OCI-LY7 (cell line): ENCODE measurements around the gene NPM1. TPM values are rescaled to one million over a fixed set of nuclear protein-coding genes. Genes with fewer than 3 reads are reported as not detected.

Experiments
- BruUV-seq: library from RNA; stranded (reverse); fragments of 400-500 nt; replicated peaks from 2 replicates; lab custom pipeline; 2021; lab: Mats Ljungman, UMichigan
- CTCF ChIA-PET: fragments of 300-600 bp; sonication (Branson Sonifier 250); formaldehyde crosslinking; loops from one replicate; lab custom pipeline; 2022; ENCODE audit warnings: antibody characterized with exemption; ENCODE audit not compliant: unreplicated experiment; lab: Charles Lee
- POLR2A ChIA-PET: fragments of 300-600 bp; sonication (Branson Sonifier 250); formaldehyde crosslinking; loops from one replicate; lab custom pipeline; 2022; ENCODE audit warnings: antibody characterized with exemption; lab: Charles Lee
- DNase-seq: peaks from one replicate; pipeline ENCODE4 v3.0.0-alpha.2; 2015; ENCODE audit warnings: low spot score
- H2AFZ ChIP-seq: fragments of 200-600 bp; sonication (generic), shearing (Covaris generic); 2 replicates; pipeline ENCODE4 v1.6.1; 2014; ENCODE audit warnings: mild to moderate bottlenecking, antibody characterized with exemption, low read length, moderate library complexity
- H3K27ac ChIP-seq: fragments of 200-600 bp; sonication (generic); 2 replicates; pipeline ENCODE4 v1.5.1; 2014; ENCODE audit warnings: mixed run types, low read depth, mild to moderate bottlenecking, moderate library complexity, low read length, inconsistent platforms; ENCODE audit not compliant: poor library complexity, severe bottlenecking
- H3K36me3 ChIP-seq: fragments of 200-600 bp; sonication (generic); 2 replicates; pipeline ENCODE4 v1.6.1; 2014; ENCODE audit warnings: mild to moderate bottlenecking, antibody characterized with exemption, low read length, moderate library complexity, mixed read lengths; ENCODE audit not compliant: insufficient read depth
- H3K4me1 ChIP-seq: fragments of 200-600 bp; sonication (generic); 2 replicates; pipeline ENCODE4 v1.5.1; 2014; ENCODE audit warnings: mild to moderate bottlenecking, low read length; ENCODE audit not compliant: insufficient read depth, poor library complexity, severe bottlenecking
- H3K4me2 ChIP-seq: fragments of 200-600 bp; sonication (generic); 2 replicates; pipeline ENCODE4 v1.6.1; 2014; ENCODE audit warnings: mild to moderate bottlenecking, low read length
- H3K4me3 ChIP-seq: fragments of 200-600 bp; sonication (generic); 2 replicates; pipeline ENCODE4 v1.5.1; 2014; ENCODE audit warnings: mild to moderate bottlenecking, low read depth, low read length; ENCODE audit not compliant: poor library complexity, severe bottlenecking
- H3K79me2 ChIP-seq: fragments of 200-600 bp; sonication (generic); 2 replicates; pipeline ENCODE4 v1.6.1; 2016; ENCODE audit warnings: low read depth, mild to moderate bottlenecking, low read length, moderate library complexity, mixed read lengths; ENCODE audit not compliant: insufficient read depth
- H3K9me2 ChIP-seq: fragments of 200-600 bp; sonication (generic); 2 replicates; pipeline ENCODE4 v1.6.1; 2016; ENCODE audit warnings: mild to moderate bottlenecking, low read length, mixed read lengths; ENCODE audit not compliant: insufficient read depth
- H3K9me3 ChIP-seq: fragments of 200-600 bp; sonication (generic); 2 replicates; pipeline ENCODE4 v1.6.1; 2014; ENCODE audit warnings: mild to moderate bottlenecking, mixed run types, low read length, mixed read lengths
- H4K20me1 ChIP-seq: fragments of 200-600 bp; sonication (generic); 2 replicates; pipeline ENCODE4 v1.6.1; 2014; ENCODE audit warnings: mild to moderate bottlenecking, antibody characterized with exemption, low read length, moderate library complexity, mixed read lengths; ENCODE audit not compliant: insufficient read depth
- CTCF ChIP-seq: fragments of 200-600 bp; sonication (generic); conservative IDR thresholded peaks from 2 replicates; pipeline ENCODE4 v1.5.1; 2014; ENCODE audit warnings: mild to moderate bottlenecking, antibody characterized with exemption, low read length, moderate library complexity, mixed read lengths
- EZH2phosphoT487 ChIP-seq: fragments of 200-600 bp; sonication (generic); IDR thresholded peaks from 2 replicates; pipeline ENCODE4 v1.6.1; 2018; ENCODE audit warnings: low read depth, borderline replicate concordance, mild to moderate bottlenecking, mixed run types, antibody characterized with exemption, low read length, moderate library complexity, mixed read lengths
- intact Hi-C: fragments of 100-400 bp; cut with micrococcal nuclease; formaldehyde crosslinking; loops from one replicate; pipeline ENCODE4 v1.10.0; 2022; ENCODE audit not compliant: unreplicated experiment
- total RNA-seq, 2 experiments: library from RNA; depleted of rRNA in 1 of 2; stranded (reverse); fragments of >200 nt in 1 of 2; shearing (Covaris generic) in 1 of 2; gene quantifications; 2 replicates each; pipeline ENCODE4 v1.2.3, GENCODE V29; 2014 to 2022

NPM1 gene
- total RNA-seq, 2 experiments from 2014 or later: 1,091 to 2,027 TPM

- Histone ChIP-seq H2AFZ (no peak overlapping the region), H3K4me3 (no peak overlapping the region), H3K4me1 (no peaks in the 10 kb centered on the region), H3K4me2 (no peak overlapping the region), H3K79me2 (no peaks in the 10 kb centered on the region), H3K9me3 (no peaks in the 10 kb centered on the region), H3K9me2 (no peaks in the 10 kb centered on the region), H4K20me1 (no peaks in the 10 kb centered on the region), H3K27ac (no peak overlapping the region), H3K36me3 (no peaks in the 10 kb centered on the region)
- ChIA-PET CTCF (no interaction called here), POLR2A (no interaction called here)
- DNase-seq: no peak
- intact Hi-C loops: no loop called here
- no TSS peak for BruUV-seq
- no peak for TF ChIP-seq EZH2phosphoT487
- no peak for TF ChIP-seq CTCF
Observed at GRCh38 chr5:171455522-171455921, 67.9 kb downstream of the NPM1 start.

- Histone ChIP-seq H3K4me1 (no peaks in the 10 kb centered on the region), H2AFZ (no peak overlapping the region), H3K36me3 (no peaks in the 10 kb centered on the region), H3K4me3 (no peak overlapping the region), H3K9me2 (no peaks in the 10 kb centered on the region), H4K20me1 (no peaks in the 10 kb centered on the region), H3K4me2 (no peak overlapping the region), H3K9me3 (no peaks in the 10 kb centered on the region), H3K79me2 (no peaks in the 10 kb centered on the region), H3K27ac (no peak overlapping the region)
- CTCF ChIA-PET: no interaction called here
- no TSS peak for BruUV-seq
- POLR2A ChIA-PET: no interaction called here
- TF ChIP-seq CTCF (no peak), EZH2phosphoT487 (no peak)
- intact Hi-C loops: no loop called here
- no peak for DNase-seq
Observed at GRCh38 chr5:171457208-171457981, 69.7 kb downstream of the NPM1 start.

GRCh38 chr5:171459839-171460238 is 72.2 kb downstream of the NPM1 start:
- Histone ChIP-seq H4K20me1 (no peaks in the 10 kb centered on the region), H3K27ac (no peak overlapping the region), H3K9me2 (no peaks in the 10 kb centered on the region), H2AFZ (no peak overlapping the region), H3K9me3 (no peaks in the 10 kb centered on the region), H3K79me2 (no peaks in the 10 kb centered on the region), H3K4me1 (no peaks in the 10 kb centered on the region), H3K4me2 (no peak overlapping the region), H3K4me3 (no peak overlapping the region), H3K36me3 (no peaks in the 10 kb centered on the region)
- DNase-seq: no peak
- no peak for TF ChIP-seq EZH2phosphoT487
- no peak for TF ChIP-seq CTCF
- intact Hi-C loops: no loop called here
- BruUV-seq: no TSS peak
- ChIA-PET CTCF (no interaction called here), POLR2A (interaction anchor here (0.6 kb wide), 1 partner anchor 11 kb away, joined by 3 read pairs; no protein-coding TSS in a partner anchor)
